Liver (tissue), 9 donors: ENCODE results near the gene OR13A1. TPM values are rescaled to one million over a fixed set of nuclear protein-coding genes. Genes with fewer than 3 reads are reported as not detected.

Experiments used
- DNase-seq: peaks from one replicate; pipeline ENCODE4 v3.0.0-alpha.2; 2017; ENCODE audit warnings: low spot score
- H3K27ac ChIP-seq, 2 donors: one replicate each; pipeline ENCODE4 v1.7.0; 2013; ENCODE audit warnings: inconsistent platforms in 2 of 2, low read length in 2 of 2, control low read depth in 1 of 2, low read depth in 1 of 2, mild to moderate bottlenecking in 1 of 2
- H3K27me3 ChIP-seq, 4 donors: one replicate each; pipeline versions ENCODE4 v1.6.1 to v1.7.0; 2013; ENCODE audit warnings: low read length in 3 of 4, inconsistent platforms in 1 of 4, mild to moderate bottlenecking in 1 of 4, moderate library complexity in 1 of 4; ENCODE audit not compliant: control insufficient read depth in 4 of 4, insufficient read depth in 4 of 4
- H3K36me3 ChIP-seq, 4 donors: one replicate each; pipeline versions ENCODE4 v1.6.1 to v1.7.0; 2013; ENCODE audit warnings: low read length in 3 of 4, mild to moderate bottlenecking in 3 of 4, low read depth in 1 of 4, moderate library complexity in 1 of 4; ENCODE audit not compliant: control insufficient read depth in 4 of 4, insufficient read depth in 3 of 4
- H3K4me1 ChIP-seq, 4 donors: one replicate each; pipeline versions ENCODE4 v1.6.1 to v1.7.0; 2013; ENCODE audit warnings: low read length in 3 of 4, mild to moderate bottlenecking in 3 of 4, moderate library complexity in 1 of 4; ENCODE audit not compliant: control insufficient read depth in 4 of 4, insufficient read depth in 4 of 4
- H3K4me3 ChIP-seq, 3 donors: one replicate each; pipeline versions ENCODE4 v1.6.1 to v1.7.0; 2013; ENCODE audit warnings: low read length in 3 of 3, control low read depth in 1 of 3, low read depth in 1 of 3, mild to moderate bottlenecking in 1 of 3
- H3K9ac ChIP-seq, 2 donors: one replicate each; pipeline ENCODE4 v1.7.0; 2013; ENCODE audit warnings: low read length in 2 of 2, mild to moderate bottlenecking in 2 of 2, moderate library complexity in 2 of 2, control low read depth in 1 of 2, low read depth in 1 of 2
- H3K9me3 ChIP-seq, 4 donors: one replicate each; pipeline versions ENCODE4 v1.6.1 to v1.7.0; 2013; ENCODE audit warnings: low read length in 3 of 4; ENCODE audit not compliant: control insufficient read depth in 4 of 4
- ATF3 ChIP-seq: IDR thresholded peaks from 2 replicates; pipeline ENCODE4 v1.6.1; 2016; ENCODE audit warnings: antibody characterized with exemption
- CTCF ChIP-seq: fragments of 150-350 bp; IDR thresholded peaks from 2 replicates; pipeline ENCODE4 v1.5.1; 2017; ENCODE audit warnings: improper control_type of control experiment, low read depth, low read length; ENCODE audit not compliant: missing input control
- EGR1 ChIP-seq, 2 donors: IDR thresholded peaks; 2 replicates each; pipeline ENCODE4 v1.6.1; 2016 to 2018; ENCODE audit warnings: antibody characterized with exemption in 2 of 2, low read depth in 2 of 2
- FOXA1 ChIP-seq: IDR thresholded peaks from 2 replicates; pipeline ENCODE4 v1.6.1; 2016; ENCODE audit warnings: antibody characterized with exemption
- FOXA2 ChIP-seq: IDR thresholded peaks from 2 replicates; pipeline ENCODE4 v1.6.1; 2016; ENCODE audit warnings: antibody characterized with exemption
- GABPA ChIP-seq, 2 donors: IDR thresholded peaks in 1 of 2; conservative IDR thresholded peaks in 1 of 2; 2 replicates each; pipeline ENCODE4 v1.6.1; 2016; ENCODE audit warnings: antibody characterized with exemption in 2 of 2, mild to moderate bottlenecking in 1 of 2, moderate library complexity in 1 of 2
- HNF4A ChIP-seq, 2 donors: conservative IDR thresholded peaks; 2 replicates each; pipeline ENCODE4 v1.6.1; 2016; ENCODE audit warnings: antibody characterized with exemption in 2 of 2, mild to moderate bottlenecking in 2 of 2
- HNF4G ChIP-seq: IDR thresholded peaks from 2 replicates; pipeline ENCODE4 v1.6.1; 2016; ENCODE audit warnings: antibody characterized with exemption
- MAX ChIP-seq: IDR thresholded peaks from 2 replicates; pipeline ENCODE4 v1.6.1; 2016; ENCODE audit warnings: antibody characterized with exemption
- NR2F2 ChIP-seq: IDR thresholded peaks from 2 replicates; pipeline ENCODE4 v1.6.1; 2016; ENCODE audit warnings: antibody characterized with exemption
- REST ChIP-seq: IDR thresholded peaks from 2 replicates; pipeline ENCODE4 v1.6.1; 2016; ENCODE audit warnings: antibody characterized with exemption, mild to moderate bottlenecking
- RXRA ChIP-seq, 2 donors: IDR thresholded peaks; 2 replicates each; pipeline ENCODE4 v1.6.1; 2017 to 2018; ENCODE audit warnings: antibody characterized with exemption in 2 of 2, mild to moderate bottlenecking in 1 of 2
- YY1 ChIP-seq: IDR thresholded peaks from 2 replicates; pipeline ENCODE4 v1.6.1; 2016; ENCODE audit warnings: antibody characterized with exemption, mild to moderate bottlenecking
- ZBTB33 ChIP-seq: IDR thresholded peaks from 2 replicates; pipeline ENCODE4 v1.6.1; 2016; ENCODE audit warnings: antibody characterized with exemption
- WGBS: extraction: QIAGEN DNeasy Blood & Tissue Kit; methylation state at CpG from one replicate; pipeline ENCODE4 v1.1.7; 2013; 5-methylcytosine and 5-hydroxymethylcytosine counted together
- polyA plus RNA-seq, 2 donors: library from polyadenylated mRNA; stranded (reverse) in 1 of 2; unstranded in 1 of 2; fragments of 200-250 nt in 1 of 2; fragments of >200 nt in 1 of 2; fragmentation: Nextera tagmentation in 1 of 2; extraction: Ambion mirVana in 1 of 2; gene quantifications; one replicate each; pipeline versions ENCODE4 v1.2.1 to v1.2.3, GENCODE V29; 2013 to 2015
- total RNA-seq, 2 donors: library from RNA; depleted of rRNA; stranded (reverse); fragments of >200 nt; gene quantifications; one replicate each; pipeline ENCODE4 v1.2.3, GENCODE V29; 2014
- donor health status: healthy.
- donor health status: healthy.
- donor health status: healthy.
- donor health status: healthy.
- donor health status: healthy.

Gene OR13A1
- total and polyA plus RNA-seq, 4 donors, result under 0.01 to 0.05 TPM; not detected in 2

- no peak overlapping the region for H3K4me3 ChIP-seq
- WGBS, result 39% methylated on average over 2 of the region's 2 CpGs
- TF ChIP-seq GABPA (IDR thresholded peaks at IDR 0.05 in 1 of 2, conservative IDR thresholded peaks at IDR 0.05 in 1 of 2) (no peak), REST (no peak), ZBTB33 (no peak), FOXA2 (no peak), RXRA (IDR thresholded peaks at IDR 0.05) (no peak), CTCF (no peak), HNF4G (no peak), HNF4A (conservative IDR thresholded peaks at IDR 0.05) (no peak), EGR1 (IDR thresholded peaks at IDR 0.05; ENCODE audit: low read depth in 2 of 2) (no peak), FOXA1 (no peak), ATF3 (no peak), YY1 (no peak), MAX (no peak)
- H3K4me1 ChIP-seq, result no peaks in the 10 kb centered on the region
- H3K9me3 ChIP-seq, result peaks cover 0 to 9% (median 2%) of the 10 kb centered on the region in 4 donors
- H3K27me3 ChIP-seq, result peaks cover 0 to 8% (median 0%) of the 10 kb centered on the region in 4 donors
- H3K27ac ChIP-seq, result no peak overlapping the region
- DNase-seq, result no peak
- H3K36me3 ChIP-seq, result no peaks in the 10 kb centered on the region
- H3K9ac ChIP-seq, result no peak overlapping the region
Measured at GRCh38 chr10:45261946-45262345, 53.5 kb downstream of the OR13A1 start.

GRCh38 chr10:45261243-45261775 is 54.1 kb downstream of the OR13A1 start:
- 76% methylated on average over 3 of the region's 3 CpGs for WGBS
- no peaks in the 10 kb centered on the region for H3K36me3 ChIP-seq

More at GRCh38 chr10:45261243-45261775, 54.1 kb downstream of the OR13A1 start:
- H3K9me3 ChIP-seq, result peaks cover 0 to 9% (median 2%) of the 10 kb centered on the region in 4 donors
- H3K4me1 ChIP-seq, result no peaks in the 10 kb centered on the region
- H3K27ac ChIP-seq, result no peak overlapping the region
- no peak overlapping the region for H3K9ac ChIP-seq
- H3K27me3 ChIP-seq, result peaks cover 0 to 8% (median 0%) of the 10 kb centered on the region in 4 donors
- H3K4me3 ChIP-seq, result no peak overlapping the region
- DNase-seq, result no peak
- TF ChIP-seq MAX, result no peak
- TF ChIP-seq YY1, result no peak
- TF ChIP-seq ATF3, result no peak
- TF ChIP-seq RXRA (IDR thresholded peaks at IDR 0.05), result no peak
- TF ChIP-seq NR2F2, result no peak
- no peak for TF ChIP-seq CTCF
- no peak for TF ChIP-seq ZBTB33
